Stimulated activated CD8-positive, alpha-beta memory T cell treated with anti-CD3 and anti-CD28 coated beads, Interleukin-15, amount 100 ng/mL, for 4 hours (primary cell): ENCODE results near the gene CALD1.
A peak's percentile ranks its signal among the peaks of the same experiment; 100 is the strongest.

Experiments used
- DNase-seq, 2 donors: peaks; one replicate each; pipeline ENCODE4 v3.0.0-alpha.2; 2020; ENCODE audit warnings: low read depth in 2 of 2

CALD1 gene

DNA sequence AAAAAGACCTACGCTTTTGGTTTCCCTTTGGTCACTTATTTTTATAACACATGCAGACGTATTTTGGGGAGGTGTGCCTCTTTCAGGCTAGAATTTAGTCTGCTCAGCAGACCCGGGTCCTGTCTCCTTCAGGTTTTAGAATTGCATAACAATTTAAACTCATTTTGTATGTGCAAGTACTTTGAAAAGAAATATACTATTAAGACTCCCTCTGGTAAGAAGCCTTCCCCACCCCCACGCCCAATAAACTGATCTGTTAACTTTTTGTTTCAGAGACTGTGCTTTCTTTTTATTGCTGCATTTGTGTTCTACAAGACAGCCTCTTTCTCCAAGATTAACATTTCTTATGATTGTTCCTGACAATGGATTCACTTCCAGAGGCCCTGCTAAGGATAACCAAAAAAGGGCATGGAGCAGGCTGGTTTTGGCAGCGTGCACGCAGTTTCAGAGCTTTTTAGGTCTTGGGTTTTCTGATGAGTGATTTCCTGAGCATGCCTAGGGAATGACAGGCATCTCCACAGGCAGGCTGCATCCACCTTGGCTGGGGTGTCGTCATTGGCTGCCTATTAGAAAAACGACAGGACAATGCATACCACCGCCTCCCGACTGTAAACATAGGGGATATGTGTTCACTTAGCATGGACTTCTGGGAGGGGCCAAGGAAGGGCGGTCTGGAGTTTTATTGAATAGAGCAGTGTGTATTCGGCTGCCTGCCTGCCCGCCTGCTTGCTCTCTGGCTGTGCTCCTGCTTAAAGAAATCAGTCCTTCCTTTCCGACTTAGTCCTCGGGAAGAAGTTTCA, at the start of gene CALD1:
TSS of gene CALD1 (plus strand) at position 694 of the 800 bp plus-strand sequence. CDS start 88,100 bp downstream, outside the sequence.
- DNase-seq: no peak

DNA sequence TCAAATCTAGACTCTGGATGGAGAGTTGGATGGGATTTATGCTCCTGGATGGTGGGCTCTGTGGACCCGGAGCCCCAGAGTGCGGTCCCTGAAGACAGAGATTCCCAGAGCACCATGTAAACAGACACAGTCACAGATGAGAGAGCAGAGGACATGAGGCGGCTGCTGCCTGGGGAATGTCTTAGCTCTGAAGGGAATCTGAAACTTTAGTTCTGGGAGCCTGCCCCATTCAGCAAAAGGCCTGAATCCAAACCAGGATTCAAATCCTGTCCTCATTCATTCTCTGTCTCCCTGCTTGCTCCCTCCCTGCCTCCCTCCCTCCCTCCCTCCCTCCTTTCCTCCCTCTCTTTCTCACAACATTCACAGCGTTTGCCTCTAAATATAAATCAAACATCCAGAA, 49.5 kb upstream of the CALD1 start:
- DNase-seq: no peak

- DNase-seq: no peak
These were observed 49.0 kb upstream of the CALD1 start for GRCh38 chr7:134730411-134730829.

GRCh38 chr7:134731616-134732015, 47.8 kb upstream of the CALD1 start:
- no peak for DNase-seq

DNA sequence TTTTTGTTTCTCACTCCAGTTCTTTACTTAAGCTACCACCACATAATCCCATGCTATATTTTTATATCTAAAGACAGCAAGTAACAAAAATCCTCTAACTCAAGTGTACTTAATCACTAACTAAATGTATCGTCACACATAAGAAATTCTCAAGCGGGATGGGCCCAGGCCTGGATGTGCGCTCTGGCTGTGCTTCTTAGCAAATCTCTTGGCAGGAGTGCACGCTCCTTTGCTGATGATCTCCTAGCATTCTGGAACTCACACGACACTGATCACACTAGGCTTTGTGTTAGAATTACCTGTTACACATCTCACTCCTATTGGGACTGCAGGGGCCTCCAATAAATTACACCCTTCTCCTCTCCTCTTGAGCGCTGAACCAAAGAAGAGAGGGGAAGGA, 46.7 kb upstream of the CALD1 start:
- no peak for DNase-seq

DNA sequence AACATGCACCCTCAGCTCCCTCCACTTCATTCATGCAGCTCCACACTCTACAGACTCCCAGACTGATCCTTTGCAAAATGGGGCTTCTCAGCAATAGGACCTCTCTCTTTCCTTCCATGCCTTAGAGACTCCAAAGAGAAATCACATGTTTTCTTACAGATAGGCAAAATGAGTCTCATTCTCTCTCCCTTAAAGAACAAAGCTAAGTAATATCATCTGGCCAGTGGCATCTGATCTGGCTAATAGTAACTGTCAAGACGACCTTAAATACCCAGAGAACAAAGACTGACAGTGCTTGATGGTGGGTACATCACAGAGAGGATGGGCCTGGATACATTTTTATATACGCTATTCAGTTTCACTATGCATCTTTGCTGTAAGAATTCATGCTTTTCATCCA, 43.1 kb upstream of the CALD1 start:
- DNase-seq: no peak

- no peak for DNase-seq
These were observed 41.7 kb upstream of the CALD1 start for GRCh38 chr7:134737566-134738345.

DNA sequence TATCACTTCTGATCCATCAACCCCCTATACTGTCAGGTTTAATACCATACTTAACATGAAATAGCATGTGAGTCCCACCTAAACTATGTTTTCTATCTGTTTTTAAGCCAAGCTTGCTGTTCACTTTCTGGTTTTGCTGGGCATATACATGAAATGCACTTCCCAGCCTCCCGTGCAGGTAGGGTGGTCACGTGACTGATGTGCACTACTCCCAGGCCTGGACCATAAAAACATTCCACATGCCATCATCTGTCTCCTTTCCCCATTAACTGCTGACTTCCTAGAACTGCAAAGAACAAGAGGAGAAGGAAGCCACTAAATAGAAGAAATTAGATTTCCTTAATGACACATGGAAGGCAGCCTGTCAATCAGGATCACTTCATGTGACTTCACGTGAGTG, 40.1 kb upstream of the CALD1 start:
- no peak for DNase-seq

GRCh38 chr7:134740376-134740775, 39.1 kb upstream of the CALD1 start:
- DNase-seq: no peak

DNA sequence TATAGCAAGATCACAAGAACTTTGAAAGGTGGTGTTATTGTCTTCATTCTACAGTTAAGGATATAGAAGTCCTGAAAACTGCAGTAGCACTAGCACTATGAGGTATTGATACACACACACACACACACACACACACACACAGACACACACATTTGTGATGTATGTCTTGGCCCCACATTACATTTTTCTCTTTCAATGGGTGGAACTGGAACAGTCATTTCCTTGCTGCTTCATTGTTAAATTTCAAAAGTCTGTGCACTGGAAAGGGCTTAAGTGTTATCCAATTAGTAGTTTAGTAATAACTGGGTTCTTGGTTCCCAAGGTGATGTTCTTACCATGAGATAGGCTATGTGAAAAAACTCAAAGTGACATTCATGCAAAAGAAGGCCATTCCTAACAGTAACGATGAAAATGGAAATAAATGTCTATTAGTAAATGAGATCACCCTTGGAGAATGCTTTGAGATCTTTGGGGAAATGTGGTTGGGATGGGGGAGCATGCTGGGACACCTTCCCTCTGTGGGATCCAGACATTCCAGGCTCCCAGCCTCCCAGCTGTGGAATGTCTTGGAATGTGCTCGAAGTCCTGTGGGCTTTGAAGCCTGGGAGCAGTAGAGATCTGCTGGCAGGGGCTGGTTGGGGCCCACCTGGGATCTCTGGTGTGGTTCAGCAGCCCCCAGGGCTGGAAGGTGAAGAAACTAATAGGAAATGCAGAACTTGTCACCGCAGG, 37.4 kb upstream of the CALD1 start:
- DNase-seq: no peak

- no peak for DNase-seq
These were observed 36.6 kb upstream of the CALD1 start for GRCh38 chr7:134742688-134743350.

- no peak for DNase-seq
These were observed 34.9 kb upstream of the CALD1 start for GRCh38 chr7:134744569-134744968.

DNA sequence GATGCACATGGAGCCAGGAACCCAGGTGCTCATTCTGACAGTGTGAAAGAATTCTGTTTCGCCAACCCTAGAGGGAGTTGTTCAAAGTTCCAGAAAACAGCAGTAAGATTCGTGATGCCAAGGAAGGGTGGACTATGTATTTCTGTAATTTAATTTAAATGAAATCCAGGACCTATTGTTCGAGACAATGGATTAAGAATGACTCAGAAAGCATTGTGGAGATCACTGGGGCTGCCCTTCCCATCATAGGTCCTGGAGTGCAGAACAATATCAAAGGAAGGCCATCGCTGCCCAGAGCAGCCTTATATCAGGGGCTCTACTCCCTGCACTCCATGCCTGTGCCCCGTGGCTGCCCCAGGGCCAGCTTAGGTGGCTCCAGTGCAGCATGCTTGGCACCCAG, 32.1 kb upstream of the CALD1 start:
- no peak for DNase-seq

GRCh38 chr7:134750083-134751062, 29.1 kb upstream of the CALD1 start:
- peak in 1 of 2 donors; percentile 24 for DNase-seq

DNA sequence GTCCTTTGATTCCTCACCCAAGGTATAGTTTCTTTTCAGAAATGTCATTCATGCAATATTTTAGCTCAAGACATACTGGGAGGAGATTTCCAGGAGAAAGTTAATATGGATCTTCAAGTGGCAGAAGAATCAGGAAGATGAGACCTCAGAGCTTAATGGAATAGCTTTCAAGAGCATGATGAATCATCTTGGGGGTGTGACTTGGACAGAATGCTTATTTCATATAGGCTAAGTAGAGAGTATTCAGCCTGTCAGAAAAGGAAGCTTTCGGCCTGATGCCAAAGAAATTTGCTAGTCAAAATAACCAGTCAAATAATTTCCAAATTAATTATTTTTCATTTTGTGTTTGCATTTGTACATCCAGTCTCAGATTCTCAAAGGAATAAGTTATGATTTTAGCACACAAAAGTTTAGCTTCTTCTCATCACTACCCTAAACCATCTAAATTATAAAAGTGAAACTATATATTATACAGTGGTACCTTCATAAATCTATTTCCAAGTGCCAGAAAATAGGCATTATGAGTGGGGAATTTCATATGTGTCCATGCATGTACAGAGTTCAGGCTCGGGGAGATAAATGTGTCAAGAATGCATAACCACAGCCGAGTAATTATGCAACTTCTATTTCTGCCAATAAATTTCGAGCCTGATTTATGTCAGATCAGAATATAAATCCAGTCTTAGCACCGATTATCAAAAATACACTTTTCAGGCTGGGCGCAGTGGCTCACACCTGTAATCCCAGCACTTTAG, 27.3 kb upstream of the CALD1 start:
- DNase-seq: no peak

DNA sequence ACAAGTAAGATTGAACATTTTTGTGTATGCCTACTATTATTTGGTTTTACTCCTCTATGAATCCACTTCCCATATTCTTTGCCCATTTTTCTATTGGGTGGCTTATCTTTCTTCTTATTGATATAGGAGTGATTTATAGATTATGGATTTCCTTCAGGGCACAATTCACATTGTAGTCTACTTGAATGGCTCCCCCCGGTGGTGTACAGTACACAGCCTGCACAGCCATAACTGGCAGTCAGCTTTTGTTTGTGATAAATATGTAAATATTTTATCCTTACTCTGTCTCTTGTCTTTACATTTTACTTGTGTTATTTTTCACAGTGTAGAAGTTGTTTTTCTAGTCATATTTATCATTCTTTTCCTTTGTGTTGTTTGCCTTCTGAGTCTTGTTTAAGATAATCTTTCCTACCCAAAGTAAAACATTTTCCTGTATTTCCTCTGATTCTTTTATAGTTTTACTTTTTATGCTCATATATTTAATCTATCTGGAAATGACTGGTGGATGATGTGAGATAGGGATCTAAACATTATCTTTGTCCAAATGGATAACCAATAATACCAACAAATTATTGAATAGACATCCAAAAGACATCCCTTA, 23.9 kb upstream of the CALD1 start:
- DNase-seq: no peak

- DNase-seq: no peak
These were observed 21.5 kb upstream of the CALD1 start for GRCh38 chr7:134757938-134758337.

GRCh38 chr7:134758981-134759380, 20.5 kb upstream of the CALD1 start:
- DNase-seq: no peak

GRCh38 chr7:134761266-134761665, 18.2 kb upstream of the CALD1 start:
- DNase-seq: no peak
